GM12878 (cell line): Measurements from ENCODE around the gene CFAP126. TPM values are rescaled to one million over a fixed set of nuclear protein-coding genes. Genes with fewer than 3 reads are reported as not detected.

ENCODE experiments used
- ATAC-seq: fragments of 200-7000 bp; cut with Tn5 transposase; 3 replicates; pipeline ENCODE4 v1.9.1; 2020; ENCODE audit warnings: mild to moderate bottlenecking, moderate library complexity
- BruUV-seq: library from RNA; stranded (reverse); fragments of 400-500 nt; replicated peaks from 2 replicates; lab custom pipeline; 2021; lab: Mats Ljungman, UMichigan
- CTCF ChIA-PET: fragments of 300-600 bp; sonication (Branson Sonifier 250); formaldehyde crosslinking; extraction: SDS; loops from one replicate; lab custom pipeline; 2021; ENCODE audit warnings: inconsistent platforms; lab: Yijun Ruan, JAX
- POLR2A ChIA-PET: fragments of 350-600 bp; formaldehyde crosslinking; extraction: SDS; loops from one replicate; lab custom pipeline; 2021; ENCODE audit warnings: inconsistent platforms; lab: Charles Lee
- RAD21 ChIA-PET: fragments of 300-600 bp; sonication (Branson Sonifier 250); formaldehyde crosslinking; loops from one replicate; lab custom pipeline; 2023; ENCODE audit warnings: antibody characterized with exemption; ENCODE audit not compliant: unreplicated experiment; lab: Charles Lee
- SMC1A ChIA-PET: fragments of 300-600 bp; sonication (Branson Sonifier 250); formaldehyde crosslinking; loops from one replicate; lab custom pipeline; 2023; ENCODE audit not compliant: unreplicated experiment, uncharacterized antibody; lab: Charles Lee
- DNase-seq: peaks from one replicate; pipeline ENCODE4 v3.0.0-alpha.2; 2011; ENCODE audit warnings: low read depth, low spot score
- FAIRE-seq: peaks from 3 replicates; lab custom pipeline; 2011; peaks lifted over from hg19 to GRCh38; lab: Jason Lieb, UNC
- H2AFZ ChIP-seq: 2 replicates; pipeline ENCODE4 v1.6.0; 2011; ENCODE audit warnings: low read depth, low read length, control low read depth; ENCODE audit not compliant: control insufficient read depth
- H3K27ac ChIP-seq: 2 replicates; pipeline ENCODE4 v1.5.1; 2011; ENCODE audit warnings: control low read depth; ENCODE audit not compliant: control insufficient read depth, insufficient read depth
- H3K27me3 ChIP-seq, 2 experiments: replicated peaks in 1 of 2; 2 replicates each; pipeline versions ENCODE4 v1.6.0 to v1.6.1; 2011; ENCODE audit warnings: low read length in 1 of 2; ENCODE audit not compliant: control insufficient read depth in 2 of 2, insufficient read depth in 2 of 2
- H3K36me3 ChIP-seq, 2 experiments: 2 replicates each; pipeline ENCODE4 v1.5.1; 2011; ENCODE audit warnings: low read length in 1 of 2; ENCODE audit not compliant: control insufficient read depth in 2 of 2, insufficient read depth in 2 of 2
- H3K4me1 ChIP-seq: 2 replicates; pipeline ENCODE4 v1.6.1; 2011; ENCODE audit warnings: mild to moderate bottlenecking, low read length, moderate library complexity, mixed read lengths; ENCODE audit not compliant: control insufficient read depth, insufficient read depth
- H3K4me2 ChIP-seq: 2 replicates; pipeline ENCODE4 v1.6.0; 2011; ENCODE audit warnings: control low read depth; ENCODE audit not compliant: control insufficient read depth, insufficient read depth
- H3K4me3 ChIP-seq: fragments of 200-600 bp; sonication (generic); 2 replicates; pipeline ENCODE4 v1.5.1; 2016
- H3K79me2 ChIP-seq: 2 replicates; pipeline ENCODE4 v1.6.0; 2011; ENCODE audit warnings: low read length; ENCODE audit not compliant: control insufficient read depth, insufficient read depth
- H3K9ac ChIP-seq: 2 replicates; pipeline ENCODE4 v1.8.0; 2011; ENCODE audit warnings: low read length, control low read depth, mixed read lengths; ENCODE audit not compliant: control insufficient read depth, insufficient read depth
- H3K9me3 ChIP-seq: replicated peaks from 3 replicates; pipeline ENCODE4 v1.5.1; 2011; ENCODE audit warnings: mild to moderate bottlenecking, low read length; ENCODE audit not compliant: control insufficient read depth, insufficient read depth
- H4K20me1 ChIP-seq: 2 replicates; pipeline ENCODE4 v1.6.0; 2011; ENCODE audit not compliant: control insufficient read depth, insufficient read depth
- CBFB ChIP-seq: IDR thresholded peaks from 2 replicates; pipeline ENCODE4 v1.6.1; 2016; ENCODE audit warnings: antibody characterized with exemption, low read depth
- CBX5 ChIP-seq: sonication (generic); IDR thresholded peaks from 2 replicates; pipeline ENCODE4 v1.6.1; 2016; ENCODE audit warnings: low read depth, moderate library complexity, mild to moderate bottlenecking, inconsistent platforms
- CTCF ChIP-seq, 3 experiments: IDR thresholded peaks in 2 of 3; conservative IDR thresholded peaks in 1 of 3; 2 replicates each; pipeline ENCODE4 v1.5.1; 2011; ENCODE audit warnings: low read depth in 3 of 3, low read length in 3 of 3, mild to moderate bottlenecking in 3 of 3, control low read depth in 2 of 3, moderate library complexity in 2 of 3, inconsistent platforms in 1 of 3, mixed read lengths in 1 of 3; ENCODE audit not compliant: control insufficient read depth in 2 of 3, insufficient read depth in 1 of 3; ENCODE audit errors: extremely low read depth in 1 of 3
- CUX1 ChIP-seq: IDR thresholded peaks from 2 replicates; pipeline ENCODE4 v1.6.1; 2012; ENCODE audit warnings: improper control_type of control experiment, low read depth, low read length; ENCODE audit not compliant: insufficient replicate concordance
- E2F4 ChIP-seq: IDR thresholded peaks from 2 replicates; pipeline ENCODE4 v1.6.1; 2012; ENCODE audit warnings: low read depth, low read length, improper control_type of control experiment
- MYB ChIP-seq: fragments of 150-350 bp; IDR thresholded peaks from 2 replicates; pipeline ENCODE4 v1.6.1; 2014; ENCODE audit warnings: mild to moderate bottlenecking, low read depth, low read length, borderline replicate concordance
- NR2C2 ChIP-seq: IDR thresholded peaks from 2 replicates; pipeline ENCODE4 v1.6.1; 2011; ENCODE audit warnings: borderline replicate concordance, low read depth; ENCODE audit not compliant: control insufficient read depth, insufficient read length
- POLR2AphosphoS5 ChIP-seq: IDR thresholded peaks from 2 replicates; pipeline ENCODE4 v1.6.1; 2011; ENCODE audit warnings: mild to moderate bottlenecking, low read length, inconsistent platforms
- PRDM15 ChIP-seq: fragments of 450-650 bp; formaldehyde crosslinking; IDR thresholded peaks from 2 replicates; pipeline ENCODE4 v1.4.0; 2020; ENCODE audit warnings: mild to moderate bottlenecking, moderate library complexity
- RUNX3 ChIP-seq: IDR thresholded peaks from 2 replicates; pipeline ENCODE4 v1.6.1; 2012; ENCODE audit warnings: low read length, inconsistent platforms
- SMARCA5 ChIP-seq: fragments of 450-650 bp; IDR thresholded peaks from 2 replicates; pipeline ENCODE4 v1.6.1; 2017; ENCODE audit warnings: mild to moderate bottlenecking
- WRNIP1 ChIP-seq: IDR thresholded peaks from 2 replicates; pipeline ENCODE4 v1.6.1; 2011; ENCODE audit warnings: low read depth, low read length, improper control_type of control experiment, borderline replicate concordance
- WGBS: methylation state at CpG from one replicate; pipeline ENCODE4 v1.1.6; 2016; ENCODE audit warnings: low lambda C conversion rate; ENCODE audit not compliant: insufficient replicate concordance, insufficient coverage; ENCODE audit errors: missing lambda C conversion rate; 5-methylcytosine and 5-hydroxymethylcytosine counted together
- in situ Hi-C: fragments of 300-500 bp; cut with MboI; formaldehyde crosslinking; loops from 9 replicates; pipeline ENCODE4 v1.14.3; 2018; ENCODE audit warnings: mixed read lengths
- intact Hi-C: fragments of 100-400 bp; cut with micrococcal nuclease; formaldehyde crosslinking; loops from one replicate; pipeline ENCODE4 v1.14.2; 2022; ENCODE audit not compliant: unreplicated experiment
- polyA plus RNA-seq, 11 experiments: library from polyadenylated mRNA; depleted of rRNA in 4 of 11; unstranded in 6 of 11; stranded (reverse) in 5 of 11; fragments of >200 nt; fragmentation: Nextera tagmentation in 4 of 11; fragmentation: Illumina TruSeq in 1 of 11; extraction: Ambion mirVana in 4 of 11; extraction: Trizol in 1 of 11; gene quantifications; 1 replicate in 1 of 11; 2 replicates in 10 of 11; pipeline versions ENCODE4 v1.2.1 to v1.2.3, GENCODE V29; 2011 to 2016; ENCODE audit warnings: inconsistent platforms in 2 of 11, missing spikeins in 2 of 11, low read depth in 1 of 11
- total RNA-seq, 4 experiments: library from RNA; depleted of rRNA in 3 of 4; stranded (reverse); fragments of >200 nt in 3 of 4; fragmentation: Illumina TruSeq in 1 of 4; extraction: Trizol in 1 of 4; gene quantifications; 2 replicates each; pipeline versions ENCODE4 v1.2.1 to v1.2.3, GENCODE V29; 2013 to 2021

CFAP126 gene
- total and polyA plus RNA-seq, 10 of the 15 experiments (the other 5 are each of a cell fraction or from before 2014, with no cell fraction given) = not detected

GRCh38 chr1:161379071-161379470 lies 11.4 kb upstream of the CFAP126 start:
- ChIA-PET RAD21 (interaction anchor here (6.1 kb wide), 1 partner anchor 152 kb away, joined by 77 read pairs; the partner anchor contains the start of gene TOMM40L), SMC1A (interaction anchor here (1.4 to 6.9 kb wide), 3 partner anchors 57 to 174 kb away, joined by 4 to 72 read pairs (median 62); partner anchors contain the start of genes APOA2, NDUFS2 and TOMM40L), CTCF (interaction anchor here (1.0 to 10.4 kb wide), 4 partner anchors 30 to 187 kb away, joined by 3 to 204 read pairs (median 76); partner anchors contain the start of genes APOA2 and TOMM40L), POLR2A (no interaction called here)
- H3K27me3 ChIP-seq = no peaks in the 10 kb centered on the region
- H3K9me3 ChIP-seq = no peaks in the 10 kb centered on the region
- intact Hi-C loops (no loop called here), in situ Hi-C loops (no loop called here)
- no peaks in the 10 kb centered on the region for H3K79me2 ChIP-seq
- H2AFZ ChIP-seq = no peak overlapping the region
- FAIRE-seq (no peak), DNase-seq (no peak), ATAC-seq (no peak)
- H4K20me1 ChIP-seq = no peaks in the 10 kb centered on the region
- 63% methylated on average over 18 of the region's 18 CpGs for WGBS
- 0 out of 2 replicates have a peak, but pooled peaks cover 3% of the 10 kb centered on the region for H3K4me1 ChIP-seq
- no peaks in the 10 kb centered on the region for H3K36me3 ChIP-seq
- TF ChIP-seq E2F4 (no peak), WRNIP1 (no peak), PRDM15 (no peak), CBX5 (no peak), MYB (no peak), CBFB (no peak), CTCF (IDR thresholded peaks at IDR 0.05 in 2 of 3, conservative IDR thresholded peaks at IDR 0.05 in 1 of 3; ENCODE audit: control insufficient read depth in 2 of 3, extremely low read depth in 1 of 3, insufficient read depth in 1 of 3, low read depth in 3 of 3, low read length in 3 of 3) (no peak), RUNX3 (no peak), SMARCA5 (no peak), NR2C2 (no peak), CUX1 (no peak), POLR2AphosphoS5 (no peak)
- no peak overlapping the region for H3K9ac ChIP-seq
- H3K27ac ChIP-seq = no peak overlapping the region
- no peak overlapping the region for H3K4me3 ChIP-seq
- BruUV-seq = no TSS peak
- H3K4me2 ChIP-seq = no peak overlapping the region
